OCI-LY3 (cell line): ENCODE measurements around the gene TSPAN8.

Experiments
- EZH2phosphoT487 ChIP-seq: fragments of 200-600 bp; shearing (Covaris generic); IDR thresholded peaks from 2 replicates; pipeline ENCODE4 v1.6.1; 2018; ENCODE audit warnings: antibody characterized with exemption, mixed run types, low read depth
- TF ChIP-seq, protein P1 (sequence below): fragments of 200-600, 300-600 bp; sonication (generic); IDR thresholded peaks from 2 replicates; pipeline ENCODE4 v1.5.1; 2014; ENCODE audit warnings: antibody characterized with exemption, low read length, low read depth

DNA sequence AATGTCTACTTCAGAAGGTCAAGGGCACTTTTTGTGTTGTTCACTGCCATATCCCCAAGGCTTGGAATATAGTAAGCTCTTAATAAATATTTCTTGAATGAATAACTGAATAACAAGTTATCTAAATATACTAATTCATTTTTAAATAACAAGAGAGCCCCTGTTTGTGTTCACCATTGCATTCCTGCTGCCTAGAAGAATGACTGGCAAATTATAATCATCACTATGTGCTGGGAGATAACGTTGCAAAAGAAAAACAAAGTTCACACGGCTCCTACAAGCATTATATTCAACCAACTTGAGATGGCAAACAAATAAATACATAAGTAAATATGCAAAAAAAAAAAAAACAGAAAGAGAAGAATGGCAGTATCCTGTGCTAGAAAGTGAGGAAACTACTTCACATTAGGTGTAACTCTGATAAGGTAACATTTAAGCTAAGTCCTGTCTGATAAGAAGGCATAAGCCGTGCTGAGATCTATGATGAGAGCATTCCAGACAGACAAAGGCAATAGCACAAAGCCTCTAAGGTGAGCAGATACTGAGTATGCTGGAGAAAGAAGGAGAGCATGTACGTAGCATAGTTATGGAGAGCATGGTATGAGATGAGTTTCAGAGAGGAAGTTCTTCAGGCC is 9.2 kb upstream of the TSPAN8 start:
- TF ChIP-seq EZH2phosphoT487: no peak
- TF ChIP-seq, protein P1, sequence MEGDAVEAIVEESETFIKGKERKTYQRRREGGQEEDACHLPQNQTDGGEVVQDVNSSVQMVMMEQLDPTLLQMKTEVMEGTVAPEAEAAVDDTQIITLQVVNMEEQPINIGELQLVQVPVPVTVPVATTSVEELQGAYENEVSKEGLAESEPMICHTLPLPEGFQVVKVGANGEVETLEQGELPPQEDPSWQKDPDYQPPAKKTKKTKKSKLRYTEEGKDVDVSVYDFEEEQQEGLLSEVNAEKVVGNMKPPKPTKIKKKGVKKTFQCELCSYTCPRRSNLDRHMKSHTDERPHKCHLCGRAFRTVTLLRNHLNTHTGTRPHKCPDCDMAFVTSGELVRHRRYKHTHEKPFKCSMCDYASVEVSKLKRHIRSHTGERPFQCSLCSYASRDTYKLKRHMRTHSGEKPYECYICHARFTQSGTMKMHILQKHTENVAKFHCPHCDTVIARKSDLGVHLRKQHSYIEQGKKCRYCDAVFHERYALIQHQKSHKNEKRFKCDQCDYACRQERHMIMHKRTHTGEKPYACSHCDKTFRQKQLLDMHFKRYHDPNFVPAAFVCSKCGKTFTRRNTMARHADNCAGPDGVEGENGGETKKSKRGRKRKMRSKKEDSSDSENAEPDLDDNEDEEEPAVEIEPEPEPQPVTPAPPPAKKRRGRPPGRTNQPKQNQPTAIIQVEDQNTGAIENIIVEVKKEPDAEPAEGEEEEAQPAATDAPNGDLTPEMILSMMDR: no peak
